Neural progenitor cell (in vitro differentiated cells): ENCODE data around the gene UBIAD1. TPM values are rescaled to one million over a fixed set of nuclear protein-coding genes. Genes with fewer than 3 reads are reported as not detected.

ENCODE experiments used
- DNase-seq: peaks from one replicate; pipeline ENCODE4 v3.0.0-alpha.2; 2016; ENCODE audit warnings: low spot score
- H2AFZ ChIP-seq: fragments of 200-600 bp; sonication (generic); replicated peaks from 2 replicates; pipeline ENCODE4 v1.6.1; 2016; ENCODE audit warnings: antibody characterized with exemption
- H3F3A ChIP-seq: fragments of 200-600 bp; sonication (generic); 2 replicates; pipeline ENCODE4 v1.6.1; 2016; ENCODE audit warnings: antibody characterized with exemption, low read depth
- H3K27ac ChIP-seq: fragments of 200-600 bp; sonication (generic); 2 replicates; pipeline ENCODE4 v1.5.1; 2016; ENCODE audit warnings: mild to moderate bottlenecking
- H3K27me3 ChIP-seq: fragments of 200-600 bp; sonication (generic); 2 replicates; pipeline ENCODE4 v1.6.1; 2016; ENCODE audit warnings: mild to moderate bottlenecking, moderate library complexity
- H3K36me3 ChIP-seq: fragments of 200-600 bp; sonication (generic); 2 replicates; pipeline ENCODE4 v1.5.1; 2016
- H3K4me1 ChIP-seq: fragments of 200-600 bp; sonication (generic); 2 replicates; pipeline ENCODE4 v1.6.1; 2016; ENCODE audit warnings: mixed run types
- H3K4me2 ChIP-seq: fragments of 200-600 bp; sonication (generic); 2 replicates; pipeline ENCODE4 v1.6.1; 2016
- H3K4me3 ChIP-seq: fragments of 200-600 bp; sonication (generic); 2 replicates; pipeline ENCODE4 v1.5.1; 2016
- H3K79me2 ChIP-seq: fragments of 200-600 bp; sonication (generic); 2 replicates; pipeline ENCODE4 v1.6.1; 2016; ENCODE audit warnings: low read depth
- H3K9ac ChIP-seq: fragments of 200-600 bp; sonication (generic); 2 replicates; pipeline ENCODE4 v1.6.1; 2016
- H3K9me3 ChIP-seq: fragments of 200-600 bp; sonication (generic); 2 replicates; pipeline ENCODE4 v1.5.1; 2016; ENCODE audit warnings: low read depth
- H4K20me1 ChIP-seq: fragments of 200-600 bp; sonication (generic); 2 replicates; pipeline ENCODE4 v1.6.1; 2016; ENCODE audit warnings: low read depth
- H3K27ac Mint-ChIP-seq: 3 replicates; pipeline ENCODE4 v1.8.0; 2021; ENCODE audit warnings: mixed read lengths
- H3K27me3 Mint-ChIP-seq: 2 replicates; pipeline ENCODE4 v1.8.0; 2022; ENCODE audit warnings: low read depth, mild to moderate bottlenecking, inconsistent platforms, moderate library complexity, mixed read lengths; ENCODE audit not compliant: insufficient read depth
- H3K36me3 Mint-ChIP-seq: 3 replicates; pipeline ENCODE4 v1.8.0; 2021; ENCODE audit warnings: mixed read lengths
- H3K4me1 Mint-ChIP-seq: 3 replicates; pipeline ENCODE4 v1.8.0; 2021; ENCODE audit warnings: mixed read lengths
- H3K4me3 Mint-ChIP-seq: 3 replicates; pipeline ENCODE4 v1.8.0; 2021; ENCODE audit warnings: mild to moderate bottlenecking, moderate library complexity, mixed read lengths
- H3K9me3 Mint-ChIP-seq: 3 replicates; pipeline ENCODE4 v1.8.0; 2020; ENCODE audit warnings: mixed read lengths
- EZH2 ChIP-seq: fragments of 200-600 bp; sonication (generic); IDR thresholded peaks from 2 replicates; pipeline ENCODE4 v1.6.1; 2017; ENCODE audit warnings: antibody characterized with exemption, mild to moderate bottlenecking, moderate library complexity
- EZH2phosphoT487 ChIP-seq: fragments of 200-600 bp; sonication (generic); IDR thresholded peaks from 2 replicates; pipeline ENCODE4 v1.6.1; 2017; ENCODE audit warnings: antibody characterized with exemption
- total RNA-seq: library from RNA; depleted of rRNA; stranded (reverse); fragments of >200 nt; gene quantifications from 2 replicates; pipeline ENCODE4 v1.2.3, GENCODE V29; 2015; ENCODE audit warnings: low replicate concordance
- TF ChIP-seq, protein P1 (sequence below): fragments of 200-600 bp; sonication (generic); IDR thresholded peaks from 2 replicates; pipeline ENCODE4 v1.5.1; 2017; ENCODE audit warnings: antibody characterized with exemption, mild to moderate bottlenecking

Gene UBIAD1
- total RNA-seq, 1 donor from 2014 or later, result 11.0 TPM

GRCh38 chr1:11284784-11285183 is 11.8 kb downstream of the UBIAD1 start:
- peaks cover 20% of the 10 kb centered on the region for H4K20me1 ChIP-seq
- no peak overlapping the region for H3K9ac ChIP-seq
- TF ChIP-seq EZH2 (no peak), EZH2phosphoT487 (no peak)
- TF ChIP-seq, protein P1, sequence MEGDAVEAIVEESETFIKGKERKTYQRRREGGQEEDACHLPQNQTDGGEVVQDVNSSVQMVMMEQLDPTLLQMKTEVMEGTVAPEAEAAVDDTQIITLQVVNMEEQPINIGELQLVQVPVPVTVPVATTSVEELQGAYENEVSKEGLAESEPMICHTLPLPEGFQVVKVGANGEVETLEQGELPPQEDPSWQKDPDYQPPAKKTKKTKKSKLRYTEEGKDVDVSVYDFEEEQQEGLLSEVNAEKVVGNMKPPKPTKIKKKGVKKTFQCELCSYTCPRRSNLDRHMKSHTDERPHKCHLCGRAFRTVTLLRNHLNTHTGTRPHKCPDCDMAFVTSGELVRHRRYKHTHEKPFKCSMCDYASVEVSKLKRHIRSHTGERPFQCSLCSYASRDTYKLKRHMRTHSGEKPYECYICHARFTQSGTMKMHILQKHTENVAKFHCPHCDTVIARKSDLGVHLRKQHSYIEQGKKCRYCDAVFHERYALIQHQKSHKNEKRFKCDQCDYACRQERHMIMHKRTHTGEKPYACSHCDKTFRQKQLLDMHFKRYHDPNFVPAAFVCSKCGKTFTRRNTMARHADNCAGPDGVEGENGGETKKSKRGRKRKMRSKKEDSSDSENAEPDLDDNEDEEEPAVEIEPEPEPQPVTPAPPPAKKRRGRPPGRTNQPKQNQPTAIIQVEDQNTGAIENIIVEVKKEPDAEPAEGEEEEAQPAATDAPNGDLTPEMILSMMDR, result no peak
- H3K4me3 ChIP-seq, result no peak overlapping the region
- no peak overlapping the region for H2AFZ ChIP-seq
- no peak overlapping the region for H3K4me2 ChIP-seq
- Mint-ChIP-seq H3K36me3 (peaks cover 6% of the 10 kb centered on the region), H3K27ac (peak overlapping the region; percentile 39), H3K9me3 (no peaks in the 10 kb centered on the region), H3K27me3 (peaks cover 2% of the 10 kb centered on the region), H3K4me1 (peaks cover 27% of the 10 kb centered on the region), H3K4me3 (no peak overlapping the region)
- no peak overlapping the region for H3K27ac ChIP-seq
- H3K4me1 ChIP-seq, result peaks cover 36% of the 10 kb centered on the region
- H3K79me2 ChIP-seq, result peaks cover 55% of the 10 kb centered on the region
- H3K36me3 ChIP-seq, result no peaks in the 10 kb centered on the region
- no peaks in the 10 kb centered on the region for H3K27me3 ChIP-seq
- DNase-seq, result no peak
- H3F3A ChIP-seq, result peaks cover 35% of the 10 kb centered on the region
- H3K9me3 ChIP-seq, result no peaks in the 10 kb centered on the region

DNA sequence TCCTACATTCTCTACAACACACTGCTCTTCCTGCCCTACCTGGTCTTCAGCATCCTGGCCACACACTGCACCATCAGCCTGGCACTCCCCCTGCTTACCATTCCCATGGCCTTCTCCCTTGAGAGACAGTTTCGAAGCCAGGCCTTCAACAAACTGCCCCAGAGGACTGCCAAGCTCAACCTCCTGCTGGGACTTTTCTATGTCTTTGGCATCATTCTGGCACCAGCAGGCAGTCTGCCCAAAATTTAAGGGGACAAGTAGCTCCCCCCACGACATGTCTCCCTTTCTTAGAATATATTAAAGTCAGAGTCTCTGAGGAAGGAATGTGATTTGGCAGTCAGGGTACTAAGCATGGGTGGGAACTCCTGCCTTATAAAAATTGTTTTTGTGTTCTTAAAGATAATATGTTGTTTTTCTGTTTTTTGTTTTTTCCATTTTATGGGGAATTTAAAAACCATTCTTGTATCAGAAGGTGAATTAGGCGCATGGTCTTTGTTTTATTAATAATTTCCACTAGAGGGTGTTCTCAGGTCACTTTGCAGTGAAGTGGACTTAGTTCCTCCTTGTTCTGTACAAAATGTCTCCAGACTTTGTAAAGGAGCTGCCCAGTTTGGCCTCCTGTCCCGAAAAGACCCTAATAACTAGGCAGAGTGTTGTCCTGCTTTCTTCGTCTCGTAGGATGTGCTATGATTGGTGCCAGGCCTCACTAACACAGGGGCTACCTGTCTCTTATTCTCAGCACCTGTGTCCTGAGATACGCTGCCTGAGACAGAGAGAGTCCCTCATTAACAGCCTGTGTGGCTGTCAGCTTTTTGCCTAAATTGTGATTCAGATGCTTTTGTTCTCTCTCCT is 13.1 kb downstream of the UBIAD1 start:
- peak overlapping the region; percentile 91 for H3K27ac ChIP-seq
- Mint-ChIP-seq H3K9me3 (no peaks in the 10 kb centered on the region), H3K36me3 (peaks cover 11% of the 10 kb centered on the region), H3K4me1 (peaks cover 27% of the 10 kb centered on the region), H3K27ac (peak overlapping the region; percentile 96), H3K4me3 (peak overlapping the region; percentile 64), H3K27me3 (peaks cover 2% of the 10 kb centered on the region)
- peaks cover 17% of the 10 kb centered on the region for H4K20me1 ChIP-seq
- DNase-seq, result peak; percentile 23
- no peaks in the 10 kb centered on the region for H3K36me3 ChIP-seq
- H3F3A ChIP-seq, result peaks cover 35% of the 10 kb centered on the region
- no peak overlapping the region for H2AFZ ChIP-seq
- peaks cover 55% of the 10 kb centered on the region for H3K79me2 ChIP-seq
- peaks cover 36% of the 10 kb centered on the region for H3K4me1 ChIP-seq
- no peaks in the 10 kb centered on the region for H3K9me3 ChIP-seq
- no peak overlapping the region for H3K9ac ChIP-seq
- H3K27me3 ChIP-seq, result no peaks in the 10 kb centered on the region
- H3K4me2 ChIP-seq, result peak overlapping the region; percentile 76
- H3K4me3 ChIP-seq, result peak overlapping the region; percentile 30
- TF ChIP-seq EZH2 (no peak), EZH2phosphoT487 (no peak)
- TF ChIP-seq, protein P1, result peak; percentile 45

- Histone ChIP-seq H3K4me2 (peak overlapping the region; percentile 76), H4K20me1 (peaks cover 17% of the 10 kb centered on the region), H2AFZ (no peak overlapping the region), H3K9ac (no peak overlapping the region), H3K4me3 (peak overlapping the region; percentile 30), H3K79me2 (peaks cover 50% of the 10 kb centered on the region), H3K36me3 (no peaks in the 10 kb centered on the region), H3F3A (peaks cover 35% of the 10 kb centered on the region), H3K27me3 (no peaks in the 10 kb centered on the region), H3K4me1 (peaks cover 36% of the 10 kb centered on the region), H3K9me3 (no peaks in the 10 kb centered on the region), H3K27ac (peak overlapping the region; percentile 91)
- peak overlapping the region; percentile 96 for H3K27ac Mint-ChIP-seq
- peak overlapping the region; percentile 64 for H3K4me3 Mint-ChIP-seq
- peaks cover 14% of the 10 kb centered on the region for H3K36me3 Mint-ChIP-seq
- peaks cover 27% of the 10 kb centered on the region for H3K4me1 Mint-ChIP-seq
- H3K9me3 Mint-ChIP-seq, result no peaks in the 10 kb centered on the region
- TF ChIP-seq EZH2, result no peak
- DNase-seq, result peak; percentile 88
- peaks cover 2% of the 10 kb centered on the region for H3K27me3 Mint-ChIP-seq
Measured at GRCh38 chr1:11286735-11287410, 13.9 kb downstream of the UBIAD1 start.
